Renal cortical epithelial cell (primary cell): ENCODE results near the gene METRNL. TPM values are rescaled to one million over a fixed set of nuclear protein-coding genes. Genes with fewer than 3 reads are reported as not detected.
"Not testable (repeated sequence)": the region's sequence is repeated elsewhere in the genome, so short reads cannot be mapped to it uniquely, and the experiment has no call there.

Experiments
- DNase-seq: peaks from one replicate; pipeline ENCODE4 v3.0.0-alpha.2; 2011; ENCODE audit warnings: low read depth
- total RNA-seq: library from RNA; depleted of rRNA; stranded (reverse); fragments of >200 nt; gene quantifications from 2 replicates; pipeline ENCODE4 v1.2.3, GENCODE V29; 2014

METRNL gene
- total RNA-seq = 14.2 and 88.6 TPM in 2 replicates

GRCh38 chr17:83079352-83079747, at the start of gene METRNL:
TSS of gene METRNL (plus strand) at chr17:83079609. CDS start at chr17:83079816, 207 bp downstream.
- no peak for DNase-seq

- no peak for DNase-seq
These were observed 49.0 kb upstream of the METRNL start for GRCh38 chr17:83030432-83030831.

- DNase-seq = no peak
These were observed 48.0 kb upstream of the METRNL start for GRCh38 chr17:83031321-83031945.

GRCh38 chr17:83031946-83032451, 47.4 kb upstream of the METRNL start:
- DNase-seq = not testable (repeated sequence)

- DNase-seq = no peak
These were observed 46.6 kb upstream of the METRNL start for GRCh38 chr17:83032781-83033180.

- DNase-seq = no peak
These were observed 44.9 kb upstream of the METRNL start for GRCh38 chr17:83034525-83034924.

- no peak for DNase-seq
These were observed 43.7 kb upstream of the METRNL start for GRCh38 chr17:83035722-83036121.

- no peak for DNase-seq
These were observed 43.2 kb upstream of the METRNL start for GRCh38 chr17:83036193-83036592.

GRCh38 chr17:83036666-83037065, 42.7 kb upstream of the METRNL start:
- DNase-seq = no peak

GRCh38 chr17:83037084-83037873, 42.1 kb upstream of the METRNL start:
- no peak for DNase-seq

GRCh38 chr17:83037874-83038165, 41.6 kb upstream of the METRNL start:
- DNase-seq = no peak

- DNase-seq = not testable (repeated sequence)
These were observed 40.4 kb upstream of the METRNL start for GRCh38 chr17:83038983-83039382.

GRCh38 chr17:83041305-83041704, 38.1 kb upstream of the METRNL start:
- DNase-seq = no peak

GRCh38 chr17:83042522-83043158, 36.8 kb upstream of the METRNL start:
- no peak for DNase-seq

GRCh38 chr17:83044479-83044878, 34.9 kb upstream of the METRNL start:
- not testable (repeated sequence) for DNase-seq

GRCh38 chr17:83046448-83047181, 32.8 kb upstream of the METRNL start:
- no peak for DNase-seq

- DNase-seq = no peak
These were observed 32.3 kb upstream of the METRNL start for GRCh38 chr17:83047182-83047478.

- DNase-seq = not testable (repeated sequence)
These were observed 31.5 kb upstream of the METRNL start for GRCh38 chr17:83047818-83048475.

- no peak for DNase-seq
These were observed 28.6 kb upstream of the METRNL start for GRCh38 chr17:83050651-83051395.

GRCh38 chr17:83051396-83052240, 27.8 kb upstream of the METRNL start:
- peak; percentile 85 for DNase-seq
